GM04503 (cell line): ENCODE results near the gene MT1E.
"Not testable (repeated sequence)": the region's sequence is repeated elsewhere in the genome, so short reads cannot be mapped to it uniquely, and the experiment has no call there.

Experiments used
- DNase-seq: peaks from one replicate; pipeline ENCODE4 v3.0.0-alpha.2; 2012; ENCODE audit warnings: low read depth

MT1E gene

GRCh38 chr16:56625140-56625942 lies at the start of gene MT1E:
TSS of gene MT1E (plus strand) at chr16:56625781. CDS start at chr16:56625852, 71 bp downstream.
- no peak for DNase-seq

- no peak for DNase-seq
Measured at GRCh38 chr16:56576585-56577299, 48.8 kb upstream of the MT1E start.

GRCh38 chr16:56577300-56577625 lies 48.3 kb upstream of the MT1E start:
- no peak for DNase-seq

- DNase-seq = no peak
Measured at GRCh38 chr16:56580391-56581048, 45.1 kb upstream of the MT1E start.

GRCh38 chr16:56582911-56583310 lies 42.7 kb upstream of the MT1E start:
- not testable (repeated sequence) for DNase-seq

- no peak for DNase-seq
Measured at GRCh38 chr16:56583351-56584168, 42.0 kb upstream of the MT1E start.

GRCh38 chr16:56584276-56584675 lies 41.3 kb upstream of the MT1E start:
- no peak for DNase-seq

- no peak for DNase-seq
Measured at GRCh38 chr16:56588781-56589140, 36.8 kb upstream of the MT1E start.

GRCh38 chr16:56589141-56590039 lies 36.2 kb upstream of the MT1E start, which contains the start of gene MT3:
TSS of gene MT3 (plus strand) at chr16:56589528. CDS start at chr16:56589591, 63 bp downstream.
- no peak for DNase-seq

- no peak for DNase-seq
Measured at GRCh38 chr16:56591377-56592060, 34.1 kb upstream of the MT1E start.

- no peak for DNase-seq
Measured at GRCh38 chr16:56593573-56594291, 31.8 kb upstream of the MT1E start.

- no peak for DNase-seq
Measured at GRCh38 chr16:56594292-56594619, 31.3 kb upstream of the MT1E start.

GRCh38 chr16:56600398-56600999 lies 25.1 kb upstream of the MT1E start:
- no peak for DNase-seq

- no peak for DNase-seq
Measured at GRCh38 chr16:56601325-56601724, 24.3 kb upstream of the MT1E start.

GRCh38 chr16:56603589-56603988 lies 22.0 kb upstream of the MT1E start:
- DNase-seq = no peak

GRCh38 chr16:56604966-56605365 lies 20.6 kb upstream of the MT1E start:
- DNase-seq = no peak

- DNase-seq = no peak
Measured at GRCh38 chr16:56605475-56605874, 20.1 kb upstream of the MT1E start.

- DNase-seq = no peak
Measured at GRCh38 chr16:56606071-56606475, 19.5 kb upstream of the MT1E start.

GRCh38 chr16:56606476-56607108 lies 19.0 kb upstream of the MT1E start:
- DNase-seq = peak; percentile 89
